HEK293 (cell line): ENCODE data around the gene PAQR5.
A peak's percentile ranks its signal among the peaks of the same experiment; 100 is the strongest.

Source experiments
- CTCF ChIA-PET: fragments of 350-600 bp; formaldehyde crosslinking; extraction: SDS; loops from one replicate; lab custom pipeline; 2021; ENCODE audit warnings: antibody characterized with exemption; lab: Yijun Ruan, JAX
- POLR2A ChIA-PET: fragments of 300-600 bp; formaldehyde crosslinking; extraction: SDS; loops from one replicate; lab custom pipeline; 2020; ENCODE audit warnings: antibody characterized with exemption, inconsistent platforms; lab: Yijun Ruan, JAX
- H3K27ac ChIP-seq: fragments of 200-500 bp; sonication (Bioruptor generic); 2 replicates; pipeline ENCODE4 v1.5.1; 2014; ENCODE audit warnings: low read depth, low read length, control low read depth, inconsistent platforms; ENCODE audit errors: extremely low read depth
- H3K36me3 ChIP-seq, 2 experiments: fragments of 200-500 bp in 1 of 2; sonication (Bioruptor generic) in 1 of 2; 1 replicate in 1 of 2; 2 replicates in 1 of 2; pipeline ENCODE4 v1.5.1; 2014 to 2017; ENCODE audit warnings: inconsistent platforms in 2 of 2, low read length in 2 of 2; ENCODE audit not compliant: control insufficient read depth in 2 of 2, insufficient read depth in 1 of 2
- H3K4me1 ChIP-seq: fragments of 200-500 bp; sonication (Bioruptor generic); 2 replicates; pipeline ENCODE4 v1.5.1; 2014; ENCODE audit warnings: mild to moderate bottlenecking, low read length, inconsistent platforms; ENCODE audit not compliant: control insufficient read depth, insufficient read depth
- H3K4me3 ChIP-seq: 2 replicates; pipeline ENCODE4 v1.5.1; 2011; ENCODE audit warnings: low read depth, mild to moderate bottlenecking, control low read depth, low read length, moderate library complexity
- H3K9me3 ChIP-seq: fragments of 200-500 bp; sonication (Bioruptor generic); 2 replicates; pipeline ENCODE4 v1.5.1; 2014; ENCODE audit warnings: low read depth, low read length, inconsistent platforms; ENCODE audit not compliant: control insufficient read depth, insufficient read depth
- ATF2 ChIP-seq: fragments of 450-650 bp; formaldehyde crosslinking; IDR thresholded peaks from 2 replicates; pipeline ENCODE4 v1.5.1; 2016; ENCODE audit warnings: missing biosample characterization, missing genetic modification characterization, low read depth
- CTCF ChIP-seq: fragments of 450-650 bp; formaldehyde crosslinking; IDR thresholded peaks from 2 replicates; pipeline ENCODE4 v1.5.1; 2016; ENCODE audit warnings: missing biosample characterization, missing genetic modification characterization
- GLI4 ChIP-seq: fragments of 450-650 bp; formaldehyde crosslinking; IDR thresholded peaks from 2 replicates; pipeline ENCODE4 v1.5.1; 2016; ENCODE audit warnings: missing biosample characterization, missing genetic modification characterization
- GLIS1 ChIP-seq: fragments of 450-650 bp; formaldehyde crosslinking; IDR thresholded peaks from 2 replicates; pipeline ENCODE4 v1.5.1; 2016; ENCODE audit warnings: missing biosample characterization, missing genetic modification characterization
- HOXD13 ChIP-seq: sonication (generic); formaldehyde crosslinking; IDR thresholded peaks from 2 replicates; pipeline ENCODE4 v1.8.0; 2022; ENCODE audit warnings: missing genetic modification reagents, borderline replicate concordance
- MYNN ChIP-seq: fragments of 450-650 bp; formaldehyde crosslinking; IDR thresholded peaks from 2 replicates; pipeline ENCODE4 v1.5.1; 2016; ENCODE audit warnings: missing biosample characterization, missing genetic modification characterization, borderline replicate concordance
- SALL2 ChIP-seq: fragments of 450-650 bp; formaldehyde crosslinking; IDR thresholded peaks from 2 replicates; pipeline ENCODE4 v1.5.0; 2017; ENCODE audit warnings: missing biosample characterization, mild to moderate bottlenecking, missing genetic modification characterization, borderline replicate concordance
- SP3 ChIP-seq: fragments of 450-650 bp; formaldehyde crosslinking; IDR thresholded peaks from 2 replicates; pipeline ENCODE4 v1.5.1; 2016; ENCODE audit warnings: missing biosample characterization, missing genetic modification characterization
- YY2 ChIP-seq: fragments of 450-650 bp; formaldehyde crosslinking; IDR thresholded peaks from 2 replicates; pipeline ENCODE4 v1.5.1; 2016; ENCODE audit warnings: missing biosample characterization, missing genetic modification characterization
- ZBTB10 ChIP-seq: fragments of 450-650 bp; formaldehyde crosslinking; IDR thresholded peaks from 2 replicates; pipeline ENCODE4 v1.5.1; 2016; ENCODE audit warnings: missing biosample characterization, missing genetic modification characterization
- ZBTB44 ChIP-seq: fragments of 450-650 bp; IDR thresholded peaks from 2 replicates; pipeline ENCODE4 v1.5.1; 2018; ENCODE audit warnings: missing biosample characterization, mild to moderate bottlenecking, missing genetic modification characterization
- ZNF146 ChIP-seq: fragments of 450-650 bp; formaldehyde crosslinking; IDR thresholded peaks from 2 replicates; pipeline ENCODE4 v1.5.1; 2016; ENCODE audit warnings: missing biosample characterization, missing genetic modification characterization
- ZNF174 ChIP-seq: fragments of 450-650 bp; formaldehyde crosslinking; IDR thresholded peaks from 2 replicates; pipeline ENCODE4 v1.5.0; 2017; ENCODE audit warnings: missing biosample characterization, mild to moderate bottlenecking, missing genetic modification characterization
- ZNF175 ChIP-seq: fragments of 450-650 bp; formaldehyde crosslinking; IDR thresholded peaks from 2 replicates; pipeline ENCODE4 v1.5.1; 2016; ENCODE audit warnings: missing biosample characterization, missing genetic modification characterization
- ZNF184 ChIP-seq: fragments of 450-650 bp; IDR thresholded peaks from 2 replicates; pipeline ENCODE4 v1.5.1; 2018; ENCODE audit warnings: missing biosample characterization, mild to moderate bottlenecking, missing genetic modification characterization
- ZNF324 ChIP-seq: fragments of 450-650 bp; formaldehyde crosslinking; IDR thresholded peaks from 2 replicates; pipeline ENCODE4 v1.5.1; 2016; ENCODE audit warnings: missing biosample characterization, missing genetic modification characterization
- ZNF423 ChIP-seq: fragments of 450-650 bp; formaldehyde crosslinking; IDR thresholded peaks from 2 replicates; pipeline ENCODE4 v1.5.1; 2016; ENCODE audit warnings: missing biosample characterization, missing genetic modification characterization
- ZNF449 ChIP-seq: fragments of 450-650 bp; formaldehyde crosslinking; IDR thresholded peaks from 2 replicates; pipeline ENCODE4 v1.5.1; 2017; ENCODE audit warnings: missing biosample characterization, mild to moderate bottlenecking, missing genetic modification characterization, moderate library complexity
- ZNF513 ChIP-seq: fragments of 450-650 bp; IDR thresholded peaks from 2 replicates; pipeline ENCODE4 v1.5.1; 2018; ENCODE audit warnings: missing biosample characterization, missing genetic modification characterization
- ZNF529 ChIP-seq: fragments of 450-650 bp; formaldehyde crosslinking; IDR thresholded peaks from 2 replicates; pipeline ENCODE4 v1.5.1; 2017; ENCODE audit warnings: missing genetic modification characterization, missing biosample characterization; ENCODE audit not compliant: insufficient replicate concordance
- ZNF555 ChIP-seq: fragments of 450-650 bp; formaldehyde crosslinking; conservative IDR thresholded peaks from 2 replicates; pipeline ENCODE4 v1.5.1; 2017; ENCODE audit warnings: missing biosample characterization, mild to moderate bottlenecking, missing genetic modification characterization, inconsistent platforms
- ZNF600 ChIP-seq: fragments of 450-650 bp; formaldehyde crosslinking; IDR thresholded peaks from 2 replicates; pipeline ENCODE4 v1.5.1; 2016; ENCODE audit warnings: missing biosample characterization, missing genetic modification characterization
- ZNF621 ChIP-seq: fragments of 450-650 bp; formaldehyde crosslinking; IDR thresholded peaks from 2 replicates; pipeline ENCODE4 v1.5.1; 2017; ENCODE audit warnings: missing biosample characterization, missing genetic modification characterization
- ZNF623 ChIP-seq: fragments of 450-650 bp; formaldehyde crosslinking; IDR thresholded peaks from 2 replicates; pipeline ENCODE4 v1.5.1; 2016; ENCODE audit warnings: missing biosample characterization, missing genetic modification characterization
- ZNF645 ChIP-seq: fragments of 450-650 bp; formaldehyde crosslinking; IDR thresholded peaks from 2 replicates; pipeline ENCODE4; 2016; ENCODE audit warnings: missing biosample characterization, missing genetic modification characterization
- ZNF654 ChIP-seq: fragments of 450-650 bp; formaldehyde crosslinking; IDR thresholded peaks from 2 replicates; pipeline ENCODE4 v1.5.1; 2016; ENCODE audit warnings: low read depth, missing biosample characterization, missing genetic modification characterization

Gene PAQR5

GRCh38 chr15:69299943-69300588, 1.4 kb downstream of the PAQR5 start:
- ChIA-PET CTCF (no interaction called here), POLR2A (no interaction called here)
- Histone ChIP-seq H3K27ac (no peak overlapping the region), H3K9me3 (no peaks in the 10 kb centered on the region), H3K4me1 (peaks cover 3% of the 10 kb centered on the region; the same call in 1 of the 2 replicates), H3K4me3 (no peak overlapping the region), H3K36me3 (no peaks in the 10 kb centered on the region)
- TF ChIP-seq ZNF146 (tag by site-specific recombination) (no peak), GLIS1 (tag by site-specific recombination) (peak; percentile 82), ZBTB10 (tag by site-specific recombination) (no peak), ZNF654 (tag by site-specific recombination) (no peak), ZBTB44 (peak; percentile 67), SALL2 (tag by site-specific recombination) (no peak), MYNN (tag by site-specific recombination) (no peak), ZNF423 (no peak), ZNF600 (tag by site-specific recombination) (no peak), ZNF645 (no peak), ZNF324 (no peak), ZNF449 (no peak), ZNF175 (no peak), HOXD13 (CRISPR knock-in tag) (no peak), ZNF621 (tag by site-specific recombination) (no peak), YY2 (no peak), ZNF174 (tag by site-specific recombination) (no peak), ZNF623 (tag by site-specific recombination) (no peak), SP3 (tag by site-specific recombination) (no peak), ATF2 (tag by site-specific recombination) (no peak), ZNF513 (no peak), CTCF (tag by site-specific recombination) (no peak), ZNF529 (tag by site-specific recombination) (no peak), ZNF184 (tag by site-specific recombination) (no peak), GLI4 (tag by site-specific recombination) (no peak), ZNF555 (no peak)
